H1 (cell line): ENCODE data around the gene FRMPD4. TPM values are rescaled to one million over a fixed set of nuclear protein-coding genes. Genes with fewer than 3 reads are reported as not detected.

Source experiments
- CTCF ChIA-PET: fragments of 300-600 bp; sonication (Branson Sonifier 250); formaldehyde crosslinking; loops from one replicate; lab custom pipeline; 2021; ENCODE audit not compliant: partially characterized antibody; lab: Charles Lee
- POLR2A ChIA-PET: fragments of 300-600 bp; sonication (Branson Sonifier 250); formaldehyde crosslinking; loops from one replicate; lab custom pipeline; 2021; ENCODE audit warnings: inconsistent platforms; ENCODE audit not compliant: partially characterized antibody; lab: Charles Lee
- DNase-seq, 2 experiments: peaks; one replicate each; pipeline versions ENCODE4 v3.0.0 to v3.0.0-alpha.2; 2010 to 2022; ENCODE audit warnings: low spot score in 2 of 2, low read depth in 1 of 2, mixed read lengths in 1 of 2
- FAIRE-seq: peaks from 2 replicates; lab custom pipeline; 2011; peaks lifted over from hg19 to GRCh38; lab: Jason Lieb, UNC
- H2AFZ ChIP-seq: 2 replicates; pipeline ENCODE4 v1.8.1; 2012; ENCODE audit warnings: low read length, inconsistent platforms
- H2AK5ac ChIP-seq: 2 replicates; pipeline ENCODE4 v1.6.1; 2013; ENCODE audit warnings: low read depth, low read length
- H2BK120ac ChIP-seq: replicated peaks from 2 replicates; pipeline ENCODE3; 2013; ENCODE audit warnings: low read depth, low read length, inconsistent platforms
- H2BK12ac ChIP-seq: 2 replicates; pipeline ENCODE4 v1.6.1; 2013; ENCODE audit warnings: low read depth, low read length
- H2BK15ac ChIP-seq: 2 replicates; pipeline ENCODE4 v1.6.1; 2013; ENCODE audit warnings: low read length
- H2BK20ac ChIP-seq: 2 replicates; pipeline ENCODE4 v1.6.1; 2013; ENCODE audit warnings: low read length
- H2BK5ac ChIP-seq: 2 replicates; pipeline ENCODE4 v1.6.1; 2013; ENCODE audit warnings: low read depth, low read length
- H3K14ac ChIP-seq: 2 replicates; pipeline ENCODE4 v1.6.1; 2013; ENCODE audit warnings: inconsistent platforms; ENCODE audit not compliant: insufficient read length
- H3K18ac ChIP-seq: 2 replicates; pipeline ENCODE4 v1.6.1; 2013; ENCODE audit warnings: low read length; ENCODE audit errors: extremely low read depth
- H3K23ac ChIP-seq: 2 replicates; pipeline ENCODE4 v1.6.1; 2013; ENCODE audit warnings: inconsistent platforms; ENCODE audit not compliant: insufficient read length
- H3K23me2 ChIP-seq: 2 replicates; pipeline ENCODE4 v1.6.1; 2013; ENCODE audit warnings: low read depth, low read length
- H3K27ac ChIP-seq: 2 replicates; pipeline ENCODE4 v1.6.1; 2011; ENCODE audit warnings: low read depth, low read length, inconsistent platforms
- H3K27me3 ChIP-seq, 4 experiments: replicated peaks in 1 of 4; 1 replicate in 1 of 4; 2 replicates in 3 of 4; pipeline versions ENCODE4 v1.6.1 to v1.8.1; 2011 to 2013; ENCODE audit warnings: low read length in 3 of 4, mild to moderate bottlenecking in 3 of 4, inconsistent platforms in 2 of 4, mixed read lengths in 2 of 4, moderate library complexity in 1 of 4; ENCODE audit not compliant: control insufficient read depth in 3 of 4, insufficient read depth in 3 of 4; ENCODE audit errors: extremely low read depth in 1 of 4
- H3K36me3 ChIP-seq, 4 experiments: 2 replicates each; pipeline versions ENCODE4 v1.6.1 to v1.8.1; 2011 to 2013; ENCODE audit warnings: mild to moderate bottlenecking in 4 of 4, low read length in 3 of 4, moderate library complexity in 2 of 4, control low read depth in 1 of 4, inconsistent platforms in 1 of 4; ENCODE audit not compliant: insufficient read depth in 4 of 4, control insufficient read depth in 2 of 4
- H3K4ac ChIP-seq: replicated peaks from 2 replicates; pipeline ENCODE3; 2013; ENCODE audit warnings: low read length, low read depth, mixed read lengths, inconsistent platforms; ENCODE audit not compliant: insufficient read length
- H3K4me1 ChIP-seq, 4 experiments: replicated peaks in 1 of 4; 1 replicate in 1 of 4; 2 replicates in 3 of 4; pipeline versions ENCODE4 v1.6.1 to v1.8.1; 2011 to 2013; ENCODE audit warnings: low read length in 3 of 4, inconsistent platforms in 2 of 4, mixed read lengths in 1 of 4; ENCODE audit not compliant: insufficient read depth in 4 of 4, control insufficient read depth in 3 of 4
- H3K4me2 ChIP-seq, 2 experiments: 2 replicates each; pipeline versions ENCODE4 v1.6.1 to v1.8.1; 2011 to 2013; ENCODE audit warnings: low read depth in 2 of 2, low read length in 2 of 2, control low read depth in 1 of 2, inconsistent platforms in 1 of 2, mild to moderate bottlenecking in 1 of 2; ENCODE audit not compliant: insufficient read depth in 1 of 2
- H3K4me3 ChIP-seq, 4 experiments: fragments of 200-600, 300-600 bp in 1 of 4; sonication (generic), shearing (Covaris generic), sonication (Bioruptor Twin) in 1 of 4; 2 replicates each; pipeline versions ENCODE4 v1.5.1 to v1.8.1; 2011 to 2016; ENCODE audit warnings: low read length in 4 of 4, low read depth in 3 of 4, control low read depth in 2 of 4, inconsistent platforms in 2 of 4, mild to moderate bottlenecking in 2 of 4, mixed read lengths in 1 of 4, moderate library complexity in 1 of 4; ENCODE audit not compliant: insufficient read depth in 2 of 4; ENCODE audit errors: extremely low read depth in 1 of 4
- H3K56ac ChIP-seq: replicated peaks from 2 replicates; pipeline ENCODE3; 2013; ENCODE audit warnings: low read depth, mild to moderate bottlenecking, mixed read lengths, low read length, inconsistent platforms; ENCODE audit not compliant: insufficient read length
- H3K79me1 ChIP-seq: 2 replicates; pipeline ENCODE4 v1.6.1; 2013; ENCODE audit warnings: low read depth, low read length, control low read depth
- H3K79me2 ChIP-seq, 2 experiments: 2 replicates each; pipeline versions ENCODE4 v1.6.1 to v1.8.1; 2012 to 2013; ENCODE audit warnings: low read length in 2 of 2, mild to moderate bottlenecking in 2 of 2, inconsistent platforms in 1 of 2; ENCODE audit not compliant: insufficient read depth in 2 of 2, control insufficient read depth in 1 of 2
- H3K9ac ChIP-seq, 4 experiments: replicated peaks in 1 of 4; 1 replicate in 1 of 4; 2 replicates in 3 of 4; pipeline versions ENCODE4 v1.6.1 to v1.8.1; 2011 to 2013; ENCODE audit warnings: low read depth in 3 of 4, low read length in 3 of 4, control low read depth in 2 of 4, mild to moderate bottlenecking in 2 of 4, moderate library complexity in 2 of 4, inconsistent platforms in 1 of 4; ENCODE audit errors: extremely low read depth in 1 of 4
- H3K9me3 ChIP-seq, 2 experiments: 2 replicates each; pipeline versions ENCODE4 v1.6.1 to v1.8.1; 2012 to 2013; ENCODE audit warnings: mild to moderate bottlenecking in 2 of 2, moderate library complexity in 2 of 2, control low read depth in 1 of 2, inconsistent platforms in 1 of 2, low read depth in 1 of 2, low read length in 1 of 2, mixed read lengths in 1 of 2; ENCODE audit not compliant: insufficient read depth in 2 of 2
- H4K20me1 ChIP-seq, 2 experiments: replicated peaks in 1 of 2; 2 replicates each; pipeline versions ENCODE3 to v1.8.1; 2011 to 2013; ENCODE audit warnings: inconsistent platforms in 2 of 2, low read length in 2 of 2, mild to moderate bottlenecking in 1 of 2; ENCODE audit not compliant: insufficient read depth in 2 of 2, control insufficient read depth in 1 of 2
- H4K5ac ChIP-seq: 2 replicates; pipeline ENCODE4 v1.6.1; 2013; ENCODE audit warnings: low read length, low read depth, mixed read lengths, inconsistent platforms; ENCODE audit not compliant: insufficient read length
- H4K8ac ChIP-seq: 2 replicates; pipeline ENCODE4 v1.8.0; 2013; ENCODE audit warnings: mild to moderate bottlenecking, moderate library complexity, low read length, inconsistent platforms; ENCODE audit not compliant: insufficient read depth; ENCODE audit errors: extremely low read depth
- H4K91ac ChIP-seq: replicated peaks from 2 replicates; pipeline ENCODE3; 2013; ENCODE audit warnings: low read length, mixed read lengths, inconsistent platforms; ENCODE audit not compliant: insufficient read length
- CHD2 ChIP-seq: IDR thresholded peaks from 2 replicates; pipeline ENCODE4 v1.6.1; 2012; ENCODE audit warnings: low read length, improper control_type of control experiment
- FOSL1 ChIP-seq: IDR thresholded peaks from 2 replicates; pipeline ENCODE4 v1.6.1; 2011; ENCODE audit warnings: mild to moderate bottlenecking, low read depth, low read length, moderate library complexity; ENCODE audit not compliant: insufficient read depth
- SIX5 ChIP-seq: IDR thresholded peaks from 2 replicates; pipeline ENCODE4 v1.6.1; 2011; ENCODE audit warnings: mild to moderate bottlenecking, low read depth, low read length
- WGBS, 2 experiments: shearing (Covaris generic) in 1 of 2; methylation state at CpG; one replicate each; pipeline versions ENCODE4 v1.1.6 to v1.1.7; 2013 to 2015; ENCODE audit warnings: low lambda C conversion rate in 2 of 2, mixed read lengths in 2 of 2, inconsistent platforms in 1 of 2, low coverage in 1 of 2, missing lambda C conversion rate in 1 of 2; ENCODE audit not compliant: insufficient replicate concordance in 2 of 2, insufficient coverage in 1 of 2, insufficient read length in 1 of 2; ENCODE audit errors: extremely low coverage in 1 of 2, missing lambda C conversion rate in 1 of 2; 5-methylcytosine and 5-hydroxymethylcytosine counted together
- polyA plus RNA-seq, 7 experiments: library from polyadenylated mRNA; depleted of rRNA in 3 of 7; stranded (reverse) in 5 of 7; unstranded in 2 of 7; fragments of >200 nt in 5 of 7; fragments of 200-250 nt in 2 of 7; gene quantifications; 1 replicate in 5 of 7; 2 replicates in 1 of 7; 4 replicates in 1 of 7; pipeline versions ENCODE4 v1.2.1 to v1.2.3, GENCODE V29; 2011 to 2013; ENCODE audit warnings: missing spikeins in 2 of 7, mixed read lengths in 2 of 7
- total RNA-seq: library from RNA; stranded (reverse); fragmentation: NEBNext Ultra II Directional; extraction: Animal tissue kit (Norgen Biotek cat#: 25700); gene quantifications from 2 replicates; pipeline ENCODE4 v1.2.1, GENCODE V29; 2021

Gene FRMPD4
- total and polyA plus RNA-seq, 2 of the 8 experiments (the other 6 are each of a cell fraction or from before 2014, with no cell fraction given) = 0.02 to 0.37 TPM

DNA sequence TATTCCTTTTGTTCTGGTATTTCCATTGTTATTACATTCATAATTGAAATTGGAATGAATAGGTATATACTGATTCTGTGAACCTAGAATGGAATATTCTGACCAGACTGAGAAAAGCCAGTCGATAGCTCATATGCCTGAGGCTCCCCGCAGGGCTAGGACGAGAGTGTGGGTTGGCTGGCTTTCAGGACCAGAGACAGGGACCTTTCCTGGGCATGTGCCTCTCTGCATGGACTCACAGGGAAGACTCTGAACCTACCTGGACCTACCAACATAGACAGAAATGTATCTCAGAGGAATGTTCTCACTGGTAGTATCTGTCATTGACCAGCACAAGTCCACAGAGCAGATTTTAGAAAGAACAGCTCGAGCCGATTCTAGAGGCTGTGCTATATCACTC lies 214.6 kb downstream of the FRMPD4 start:
- Histone ChIP-seq H3K9me3 (no peaks in the 10 kb centered on the region), H3K9ac (no peak overlapping the region), H4K5ac (no peak overlapping the region), H3K4me2 (no peak overlapping the region), H3K36me3 (no peaks in the 10 kb centered on the region), H3K27ac (no peak overlapping the region), H3K4me1 (no peaks in the 10 kb centered on the region), H2BK12ac (no peak overlapping the region), H3K79me2 (no peaks in the 10 kb centered on the region), H2BK120ac (no peak overlapping the region), H3K79me1 (no peaks in the 10 kb centered on the region), H3K56ac (no peak overlapping the region), H2AFZ (no peak overlapping the region), H2BK5ac (no peak overlapping the region), H4K20me1 (no peaks in the 10 kb centered on the region), H3K27me3 (no peaks in the 10 kb centered on the region), H3K4ac (no peak overlapping the region), H2AK5ac (no peak overlapping the region), H3K23ac (no peak overlapping the region), H3K18ac (no peak overlapping the region), H4K8ac (no peak overlapping the region), H2BK15ac (no peak overlapping the region), H3K23me2 (no peaks in the 10 kb centered on the region), H3K4me3 (no peak overlapping the region), H2BK20ac (no peak overlapping the region), H4K91ac (no peak overlapping the region), H3K14ac (no peak overlapping the region)
- TF ChIP-seq SIX5 (no peak), CHD2 (no peak), FOSL1 (no peak)
- FAIRE-seq = no peak
- POLR2A ChIA-PET = no interaction called here
- 96% methylated on average over 4 of the region's 5 CpGs; no CpG with 5 or more reads in 1 of the 2 experiments for WGBS, 2 experiments
- CTCF ChIA-PET = interaction anchor here (0.5 kb wide), 1 partner anchor 347 kb away, joined by 4 read pairs; no protein-coding TSS in a partner anchor
- DNase-seq = no peak
